Stomach smooth muscle (tissue), 2 donors: ENCODE results near the gene SLC25A39.

Source experiments
- H3K27ac ChIP-seq: one replicate; pipeline ENCODE4 v1.7.0; 2013; ENCODE audit warnings: mild to moderate bottlenecking, low read length, inconsistent platforms
- H3K27me3 ChIP-seq, 2 donors: one replicate each; pipeline ENCODE4 v1.7.0; 2013; ENCODE audit warnings: low read length in 2 of 2; ENCODE audit not compliant: insufficient read depth in 2 of 2, control insufficient read depth in 1 of 2
- H3K36me3 ChIP-seq, 2 donors: one replicate each; pipeline ENCODE4 v1.7.0; 2013; ENCODE audit warnings: low read length in 2 of 2; ENCODE audit not compliant: control insufficient read depth in 2 of 2, insufficient read depth in 2 of 2
- H3K4me1 ChIP-seq: one replicate; pipeline ENCODE4 v1.7.0; 2013; ENCODE audit warnings: low read length; ENCODE audit not compliant: control insufficient read depth, insufficient read depth
- H3K4me3 ChIP-seq, 2 donors: one replicate each; pipeline ENCODE4 v1.7.0; 2013; ENCODE audit warnings: low read length in 2 of 2
- H3K9ac ChIP-seq, 2 donors: one replicate each; pipeline ENCODE4 v1.7.0; 2013; ENCODE audit warnings: low read length in 2 of 2, mild to moderate bottlenecking in 1 of 2
- H3K9me3 ChIP-seq, 2 donors: one replicate each; pipeline ENCODE4 v1.7.0; 2013; ENCODE audit warnings: low read length in 2 of 2; ENCODE audit not compliant: control insufficient read depth in 2 of 2
- donor health status: healthy.
- donor health status: Pancreatic carcinoma.

SLC25A39 gene

GRCh38 chr17:44311562-44312181, 13.0 kb downstream of the SLC25A39 start:
- Histone ChIP-seq H3K9ac (no peak overlapping the region), H3K9me3 (no peaks in the 10 kb centered on the region), H3K36me3 (no peaks in the 10 kb centered on the region), H3K4me3 (no peak overlapping the region), H3K27me3 (peaks cover 26 to 27% of the 10 kb centered on the region in 2 donors), H3K27ac (no peak overlapping the region), H3K4me1 (peaks cover 22% of the 10 kb centered on the region)

DNA sequence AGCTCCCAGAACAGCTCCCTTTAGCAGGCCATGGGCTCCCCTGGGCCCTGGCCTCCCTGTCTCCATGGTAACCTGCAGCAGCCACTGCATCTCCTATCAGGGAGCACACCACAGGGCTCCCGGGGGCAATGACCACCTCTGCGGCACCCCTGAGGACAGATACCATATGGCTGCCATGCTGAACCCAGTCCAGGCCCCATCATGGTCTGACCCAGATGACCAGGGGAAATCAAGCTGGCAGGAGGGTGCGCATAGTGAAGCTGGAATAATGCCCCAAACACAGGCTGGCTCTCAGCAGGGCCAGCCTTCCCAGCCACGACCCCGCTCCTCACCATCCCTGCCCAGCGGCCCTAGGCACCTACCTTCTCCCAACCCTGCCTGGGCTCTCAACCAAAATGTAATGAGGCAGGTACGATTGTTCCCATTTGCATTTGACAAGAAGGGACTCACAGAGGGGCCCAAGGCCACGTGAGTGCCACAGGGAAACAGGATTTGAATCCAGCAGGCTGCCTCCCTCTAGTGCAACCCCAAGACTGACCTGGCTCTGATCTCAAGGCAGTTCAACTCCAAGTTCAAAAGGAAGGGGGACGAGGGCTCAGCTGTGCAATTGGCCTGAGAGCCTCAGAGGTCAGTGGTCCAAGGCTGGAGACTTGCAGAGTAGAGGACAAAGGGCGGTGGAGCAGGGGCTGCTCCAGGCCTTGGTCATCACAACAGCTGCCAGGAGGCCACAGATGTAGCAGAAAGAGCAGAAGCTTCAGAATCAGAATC, 13.8 kb downstream of the SLC25A39 start:
- peaks cover 22% of the 10 kb centered on the region for H3K4me1 ChIP-seq
- H3K9ac ChIP-seq = no peak overlapping the region

GRCh38 chr17:44310188-44310587, 14.4 kb downstream of the SLC25A39 start:
- Histone ChIP-seq H3K9ac (no peak overlapping the region), H3K4me3 (no peak overlapping the region), H3K27ac (no peak overlapping the region), H3K27me3 (peaks cover 14 to 15% of the 10 kb centered on the region in 2 donors), H3K9me3 (no peaks in the 10 kb centered on the region), H3K4me1 (peaks cover 22% of the 10 kb centered on the region), H3K36me3 (no peaks in the 10 kb centered on the region)

More for the DNA sequence above, 13.8 kb downstream of the SLC25A39 start:
- Histone ChIP-seq H3K27me3 (peaks cover 18 to 19% of the 10 kb centered on the region in 2 donors), H3K9me3 (no peaks in the 10 kb centered on the region), H3K36me3 (no peaks in the 10 kb centered on the region), H3K27ac (no peak overlapping the region), H3K4me3 (no peak overlapping the region)

DNA sequence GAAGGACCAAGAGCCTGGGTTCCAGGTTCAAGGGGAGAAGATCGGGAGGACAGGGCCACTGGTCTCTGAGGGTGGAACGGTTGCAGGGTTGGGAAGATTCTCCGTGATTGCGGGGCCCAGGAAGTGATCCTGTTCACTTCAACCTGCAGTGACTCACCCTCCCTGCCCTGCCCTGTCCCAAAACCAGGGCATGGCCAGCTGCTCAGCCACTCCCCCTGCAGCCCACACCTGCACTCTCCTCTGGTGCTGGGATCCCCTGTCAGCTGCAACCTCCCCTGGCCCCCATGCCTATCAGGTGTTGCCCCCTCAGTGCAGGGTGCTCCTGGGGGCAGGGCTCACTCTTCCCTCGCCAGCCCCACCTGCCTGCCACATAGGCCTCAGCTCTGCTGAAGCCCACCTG, 15.2 kb downstream of the SLC25A39 start:
- no peaks in the 10 kb centered on the region for H3K36me3 ChIP-seq
- H3K27me3 ChIP-seq = peaks cover 8 to 12% of the 10 kb centered on the region in 2 donors
- no peaks in the 10 kb centered on the region for H3K9me3 ChIP-seq
- H3K4me3 ChIP-seq = no peak overlapping the region
- no peak overlapping the region for H3K27ac ChIP-seq
- H3K9ac ChIP-seq = no peak overlapping the region
- peaks cover 16% of the 10 kb centered on the region for H3K4me1 ChIP-seq

- no peaks in the 10 kb centered on the region for H3K9me3 ChIP-seq
- no peak overlapping the region for H3K27ac ChIP-seq
- peaks cover 16% of the 10 kb centered on the region for H3K4me1 ChIP-seq
- no peaks in the 10 kb centered on the region for H3K36me3 ChIP-seq
- H3K4me3 ChIP-seq = peak overlapping the region; percentile 40
- H3K9ac ChIP-seq = no peak overlapping the region
- peaks cover 4 to 8% of the 10 kb centered on the region in 2 donors for H3K27me3 ChIP-seq
Measured at GRCh38 chr17:44308865-44309264, 15.8 kb downstream of the SLC25A39 start.

GRCh38 chr17:44308320-44308818, 16.3 kb downstream of the SLC25A39 start, which contains the start of gene RUNDC3A:
Gene RUNDC3A, plus strand, starts transcription at chr17:44308601. Its CDS starts 232 bp downstream, at chr17:44308833.
- peaks cover 4 to 7% of the 10 kb centered on the region in 2 donors for H3K27me3 ChIP-seq
- peak within 1 kb of the TSS; percentile 41 for H3K27ac ChIP-seq
- H3K9ac ChIP-seq = peak within 1 kb of the TSS in 1 of 2 donors; percentile 33

DNA sequence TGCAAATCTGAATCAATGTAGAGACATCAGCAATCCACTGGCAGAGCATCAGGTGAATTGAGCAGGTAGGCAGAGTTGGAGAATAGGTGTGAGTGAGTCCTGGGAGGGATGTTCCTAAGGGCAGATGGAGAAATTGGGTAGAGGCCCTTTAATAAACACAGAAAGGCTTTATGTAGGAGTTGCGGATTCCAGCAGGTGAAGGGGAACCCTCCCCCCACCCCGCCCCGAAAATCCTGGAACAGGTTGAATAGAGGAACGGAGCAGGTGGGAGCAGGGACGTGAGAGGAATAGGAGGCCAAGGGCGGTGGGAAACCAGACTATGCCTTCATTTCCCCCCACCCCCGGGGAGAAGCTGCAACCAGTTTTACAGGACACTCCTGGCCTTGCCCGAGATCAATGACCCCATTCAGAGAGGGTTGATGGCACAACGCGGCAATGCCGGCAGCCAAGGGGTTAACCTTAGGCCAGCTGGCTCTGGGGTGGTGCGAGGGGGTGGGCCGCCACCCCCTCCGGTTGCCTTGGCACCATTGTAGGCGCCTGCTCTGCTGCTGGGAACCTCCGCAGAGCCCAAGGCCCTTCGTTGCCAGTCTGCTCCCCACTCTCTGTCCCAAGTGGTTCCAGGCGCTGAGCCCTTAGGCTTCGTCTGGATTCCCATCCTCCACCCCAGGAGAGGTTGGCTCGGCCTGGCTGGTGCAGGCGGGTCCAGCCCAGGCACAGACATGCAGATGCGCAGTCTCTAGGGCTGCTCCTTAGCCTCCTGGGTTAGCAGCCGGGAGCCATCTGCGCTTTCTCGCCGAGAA, 17.0 kb downstream of the SLC25A39 start:
- peak overlapping the region; percentile 60 to 69 for H3K4me3 ChIP-seq
- H3K9me3 ChIP-seq = no peaks in the 10 kb centered on the region
- peak overlapping the region in 1 of 2 donors; percentile 33 for H3K9ac ChIP-seq
- peaks cover 16% of the 10 kb centered on the region for H3K4me1 ChIP-seq
- H3K27ac ChIP-seq = peak overlapping the region; percentile 41
- peaks cover 0 to 4% of the 10 kb centered on the region in 2 donors for H3K27me3 ChIP-seq
- H3K36me3 ChIP-seq = no peaks in the 10 kb centered on the region

More at GRCh38 chr17:44308320-44308818, 16.3 kb downstream of the SLC25A39 start, which contains the start of gene RUNDC3A:
- H3K9me3 ChIP-seq = no peaks in the 10 kb centered on the region
- peak within 1 kb of the TSS; percentile 60 to 71 for H3K4me3 ChIP-seq
- H3K36me3 ChIP-seq = no peaks in the 10 kb centered on the region
- peaks cover 16% of the 10 kb centered on the region for H3K4me1 ChIP-seq

GRCh38 chr17:44304651-44305050, 20.0 kb downstream of the SLC25A39 start:
- no peaks in the 10 kb centered on the region for H3K9me3 ChIP-seq
- no peak overlapping the region for H3K9ac ChIP-seq
- peaks cover 16% of the 10 kb centered on the region for H3K4me1 ChIP-seq
- peaks cover 0 to 4% of the 10 kb centered on the region in 2 donors for H3K27me3 ChIP-seq
- H3K36me3 ChIP-seq = no peaks in the 10 kb centered on the region
- H3K27ac ChIP-seq = no peak overlapping the region
- H3K4me3 ChIP-seq = no peak overlapping the region

DNA sequence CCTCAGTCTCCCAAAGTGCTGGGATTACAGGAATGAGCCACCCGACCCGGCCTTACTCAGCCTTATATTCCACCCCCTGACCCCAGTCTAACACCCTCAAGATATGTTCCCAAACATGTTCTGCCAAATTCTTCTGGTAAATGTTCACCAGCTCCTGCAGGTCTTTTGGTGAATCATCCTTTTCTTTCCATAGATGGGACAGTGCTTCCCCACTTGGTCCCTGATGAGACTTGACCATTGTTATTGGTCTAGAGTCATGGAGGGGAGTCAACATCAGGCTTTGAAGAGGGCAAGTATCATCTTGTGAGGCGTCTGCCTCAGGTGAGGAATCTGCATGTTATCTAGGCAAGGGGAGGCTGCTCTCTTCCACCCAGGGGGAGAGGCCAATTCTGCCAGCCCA, 26.6 kb downstream of the SLC25A39 start:
- Histone ChIP-seq H3K4me1 (no peaks in the 10 kb centered on the region), H3K27ac (no peak overlapping the region), H3K9ac (no peak overlapping the region), H3K27me3 (peaks cover 0 to 5% of the 10 kb centered on the region in 2 donors), H3K9me3 (no peaks in the 10 kb centered on the region), H3K36me3 (no peaks in the 10 kb centered on the region), H3K4me3 (no peak overlapping the region)

- Histone ChIP-seq H3K9ac (no peak overlapping the region), H3K4me3 (no peak overlapping the region), H3K9me3 (no peaks in the 10 kb centered on the region), H3K27ac (no peak overlapping the region), H3K36me3 (no peaks in the 10 kb centered on the region), H3K4me1 (no peaks in the 10 kb centered on the region), H3K27me3 (peaks cover 0 to 5% of the 10 kb centered on the region in 2 donors)
Measured at GRCh38 chr17:44293509-44294226, 31.0 kb downstream of the SLC25A39 start.
